WTC11 (cell line): Measurements from ENCODE around the gene ZNF335. TPM values are rescaled to one million over a fixed set of nuclear protein-coding genes. Genes with fewer than 3 reads are reported as not detected.

Experiments used
- ATAC-seq: fragments of 200-7000 bp; cut with Tn5 transposase; 2 replicates; pipeline ENCODE4 v1.10.0; 2021; ENCODE audit warnings: mild to moderate bottlenecking, moderate library complexity
- CTCF ChIA-PET: fragments of 300-600 bp; sonication (Branson Sonifier 250); formaldehyde crosslinking; loops from one replicate; lab custom pipeline; 2021; ENCODE audit warnings: antibody characterized with exemption; lab: Charles Lee
- POLR2A ChIA-PET: fragments of 350-600 bp; sonication (Branson Sonifier 250); formaldehyde crosslinking; loops from one replicate; lab custom pipeline; 2021; ENCODE audit warnings: antibody characterized with exemption; lab: Charles Lee
- DNase-seq: peaks from one replicate; pipeline ENCODE4 v3.0.0; 2021; ENCODE audit warnings: low spot score
- H3K27ac Mint-ChIP-seq: 2 replicates; pipeline ENCODE4 v1.8.0; 2021; ENCODE audit warnings: mixed read lengths
- H3K27me3 Mint-ChIP-seq: 2 replicates; pipeline ENCODE4 v1.8.0; 2021; ENCODE audit warnings: low read depth, mild to moderate bottlenecking, moderate library complexity, mixed read lengths
- H3K36me3 Mint-ChIP-seq: 2 replicates; pipeline ENCODE4 v1.8.0; 2021; ENCODE audit warnings: mixed read lengths
- H3K4me1 Mint-ChIP-seq: 2 replicates; pipeline ENCODE4 v1.8.0; 2022; ENCODE audit warnings: mixed read lengths
- H3K4me3 Mint-ChIP-seq: 2 replicates; pipeline ENCODE4 v1.8.0; 2021; ENCODE audit warnings: mild to moderate bottlenecking, moderate library complexity, mixed read lengths
- H3K9me3 Mint-ChIP-seq: 2 replicates; pipeline ENCODE4 v1.8.0; 2021; ENCODE audit warnings: mixed read lengths
- CREB1 ChIP-seq: sonication (generic); formaldehyde crosslinking; IDR thresholded peaks from 2 replicates; pipeline ENCODE4 v1.8.0; 2023; ENCODE audit warnings: mild to moderate bottlenecking, missing genetic modification reagents
- CREM ChIP-seq: sonication (generic); formaldehyde crosslinking; IDR thresholded peaks from 2 replicates; pipeline ENCODE4 v1.8.1; 2022; ENCODE audit warnings: mild to moderate bottlenecking, missing genetic modification reagents, moderate library complexity
- FOXJ3 ChIP-seq: sonication (generic); formaldehyde crosslinking; IDR thresholded peaks from 2 replicates; pipeline ENCODE4 v1.9.0; 2021; ENCODE audit warnings: missing genetic modification reagents, mild to moderate bottlenecking, borderline replicate concordance
- GABPB1 ChIP-seq: sonication (generic); formaldehyde crosslinking; IDR thresholded peaks from 2 replicates; pipeline ENCODE4 v1.8.1; 2023; ENCODE audit warnings: mild to moderate bottlenecking, missing genetic modification reagents
- JUN ChIP-seq: sonication (generic); formaldehyde crosslinking; IDR thresholded peaks from 2 replicates; pipeline ENCODE4 v1.8.0; 2023; ENCODE audit warnings: mild to moderate bottlenecking, missing genetic modification reagents
- KAT7 ChIP-seq: sonication (generic); formaldehyde crosslinking; IDR thresholded peaks from 2 replicates; pipeline ENCODE4 v1.8.1; 2023; ENCODE audit warnings: missing genetic modification reagents, mild to moderate bottlenecking, borderline replicate concordance
- NFE2L1 ChIP-seq: sonication (generic); formaldehyde crosslinking; IDR thresholded peaks from 2 replicates; pipeline ENCODE4 v1.8.1; 2023; ENCODE audit warnings: missing genetic modification reagents
- NR1H2 ChIP-seq: sonication (generic); formaldehyde crosslinking; IDR thresholded peaks from 2 replicates; pipeline ENCODE4 v1.9.0; 2021; ENCODE audit warnings: mild to moderate bottlenecking, moderate library complexity, missing genetic modification reagents
- NR2C2 ChIP-seq: sonication (generic); formaldehyde crosslinking; IDR thresholded peaks from 2 replicates; pipeline ENCODE4 v1.8.0; 2022; ENCODE audit warnings: mild to moderate bottlenecking, missing genetic modification reagents
- RORB ChIP-seq: fragments of 250-450 bp; sonication (Bioruptor Pico); IDR thresholded peaks from 2 replicates; pipeline ENCODE4 v1.9.0; 2021; ENCODE audit warnings: mild to moderate bottlenecking
- SP1 ChIP-seq: sonication (generic); formaldehyde crosslinking; conservative IDR thresholded peaks from 2 replicates; pipeline ENCODE4 v1.8.1; 2022; ENCODE audit warnings: missing genetic modification reagents
- TEAD4 ChIP-seq: sonication (generic); formaldehyde crosslinking; IDR thresholded peaks from 2 replicates; pipeline ENCODE4 v1.8.0; 2022; ENCODE audit warnings: mild to moderate bottlenecking, missing genetic modification reagents
- ZBTB21 ChIP-seq: sonication (generic); formaldehyde crosslinking; IDR thresholded peaks from 2 replicates; pipeline ENCODE4 v1.8.1; 2023; ENCODE audit warnings: mild to moderate bottlenecking, missing genetic modification reagents, borderline replicate concordance
- total RNA-seq: library from RNA; stranded (reverse); gene quantifications from 3 replicates; pipeline ENCODE4 v1.2.3, GENCODE V29; 2021
- TF ChIP-seq, protein P1 (sequence below): fragments of 250-450 bp; sonication (Bioruptor Pico); IDR thresholded peaks from 2 replicates; pipeline ENCODE4 v1.9.0; 2021; ENCODE audit warnings: moderate library complexity, mild to moderate bottlenecking, inconsistent platforms, borderline replicate concordance
- TF ChIP-seq, protein P2 (sequence below): sonication (generic); formaldehyde crosslinking; IDR thresholded peaks from 2 replicates; pipeline ENCODE4 v1.8.1; 2023; ENCODE audit warnings: mild to moderate bottlenecking, missing genetic modification reagents
- TF ChIP-seq, protein P3 (sequence below): sonication (generic); formaldehyde crosslinking; IDR thresholded peaks from 2 replicates; pipeline ENCODE4 v1.8.0; 2023; ENCODE audit warnings: missing genetic modification reagents
- TF ChIP-seq, protein P4 (sequence below): sonication (generic); formaldehyde crosslinking; IDR thresholded peaks from 2 replicates; pipeline ENCODE4 v1.8.0; 2022; ENCODE audit warnings: missing genetic modification reagents
- TF ChIP-seq, protein P5 (sequence below): sonication (generic); formaldehyde crosslinking; IDR thresholded peaks from 2 replicates; pipeline ENCODE4 v1.8.1; 2023; ENCODE audit warnings: mild to moderate bottlenecking, missing genetic modification reagents
- TF ChIP-seq, protein P6 (sequence below): sonication (generic); formaldehyde crosslinking; conservative IDR thresholded peaks from 2 replicates; pipeline ENCODE4 v1.8.1; 2022; ENCODE audit warnings: mild to moderate bottlenecking, missing genetic modification reagents
- TF ChIP-seq, protein P7 (sequence below): sonication (generic); formaldehyde crosslinking; IDR thresholded peaks from 2 replicates; pipeline ENCODE4 v1.8.1; 2022; ENCODE audit warnings: mild to moderate bottlenecking, missing genetic modification reagents, moderate library complexity, borderline replicate concordance
- TF ChIP-seq, protein P8 (sequence below): sonication (generic); formaldehyde crosslinking; IDR thresholded peaks from 2 replicates; pipeline ENCODE4 v1.8.1; 2022; ENCODE audit warnings: mild to moderate bottlenecking, moderate library complexity, missing genetic modification reagents
- TF ChIP-seq, protein P9 (sequence below): sonication (generic); formaldehyde crosslinking; IDR thresholded peaks from 2 replicates; pipeline ENCODE4 v1.8.0; 2022; ENCODE audit warnings: mild to moderate bottlenecking, missing genetic modification reagents

ZNF335 gene
- total RNA-seq, 1 experiment from 2014 or later = 20.0 TPM

DNA sequence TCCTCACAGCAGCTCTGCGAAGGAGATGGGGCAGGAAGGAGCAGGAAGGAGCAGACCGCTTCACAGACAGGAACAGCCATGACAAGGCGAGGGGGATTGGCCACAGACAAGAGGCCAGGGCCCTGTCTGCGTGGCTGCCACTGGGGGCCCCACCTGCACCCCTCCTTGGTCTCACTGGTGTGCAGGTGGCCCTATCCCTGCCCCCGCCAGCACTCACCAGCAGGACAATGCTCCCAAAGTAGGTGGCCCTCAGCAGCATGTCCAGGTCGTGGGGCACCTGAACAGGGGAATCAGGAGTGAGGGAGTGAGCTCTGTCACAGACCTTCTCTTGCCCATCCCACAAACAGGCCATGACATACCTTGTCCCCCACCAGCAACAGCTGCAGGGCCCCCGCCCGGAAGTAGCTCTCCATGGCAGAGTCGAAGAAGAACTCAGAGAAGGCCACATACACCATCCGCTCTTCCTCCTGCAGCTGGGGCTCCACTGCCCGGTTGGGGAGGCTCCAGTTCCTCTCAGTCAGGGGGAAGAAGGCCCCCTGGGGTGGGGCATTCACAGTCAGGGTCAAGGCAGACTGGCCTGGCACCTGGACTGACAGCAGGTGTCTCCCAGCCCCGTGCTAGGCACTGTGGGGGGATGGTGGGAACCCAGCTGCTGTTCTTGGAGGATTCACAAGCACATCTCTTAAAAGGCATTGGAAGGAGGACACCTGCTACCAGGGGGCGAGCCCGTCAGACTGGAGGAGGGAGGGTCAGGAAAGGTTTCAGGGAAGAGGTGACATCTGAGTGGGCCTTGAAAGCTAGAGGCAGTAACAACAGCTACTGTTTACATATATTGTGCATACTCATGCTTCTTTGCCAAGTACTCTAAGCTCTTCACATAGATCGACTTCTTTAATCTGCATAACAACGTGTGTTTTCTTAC is 67.2 kb downstream of the ZNF335 start (continued):
- TF ChIP-seq, protein P1, sequence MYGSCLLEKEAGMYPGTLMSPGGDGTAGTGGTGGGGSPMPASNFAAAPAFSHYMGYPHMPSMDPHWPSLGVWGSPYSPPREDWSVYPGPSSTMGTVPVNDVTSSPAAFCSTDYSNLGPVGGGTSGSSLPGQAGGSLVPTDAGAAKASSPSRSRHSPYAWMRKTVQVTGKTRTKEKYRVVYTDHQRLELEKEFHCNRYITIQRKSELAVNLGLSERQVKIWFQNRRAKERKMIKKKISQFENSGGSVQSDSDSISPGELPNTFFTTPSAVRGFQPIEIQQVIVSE (CRISPR knock-in tag) = no peak
- TF ChIP-seq, protein P2, sequence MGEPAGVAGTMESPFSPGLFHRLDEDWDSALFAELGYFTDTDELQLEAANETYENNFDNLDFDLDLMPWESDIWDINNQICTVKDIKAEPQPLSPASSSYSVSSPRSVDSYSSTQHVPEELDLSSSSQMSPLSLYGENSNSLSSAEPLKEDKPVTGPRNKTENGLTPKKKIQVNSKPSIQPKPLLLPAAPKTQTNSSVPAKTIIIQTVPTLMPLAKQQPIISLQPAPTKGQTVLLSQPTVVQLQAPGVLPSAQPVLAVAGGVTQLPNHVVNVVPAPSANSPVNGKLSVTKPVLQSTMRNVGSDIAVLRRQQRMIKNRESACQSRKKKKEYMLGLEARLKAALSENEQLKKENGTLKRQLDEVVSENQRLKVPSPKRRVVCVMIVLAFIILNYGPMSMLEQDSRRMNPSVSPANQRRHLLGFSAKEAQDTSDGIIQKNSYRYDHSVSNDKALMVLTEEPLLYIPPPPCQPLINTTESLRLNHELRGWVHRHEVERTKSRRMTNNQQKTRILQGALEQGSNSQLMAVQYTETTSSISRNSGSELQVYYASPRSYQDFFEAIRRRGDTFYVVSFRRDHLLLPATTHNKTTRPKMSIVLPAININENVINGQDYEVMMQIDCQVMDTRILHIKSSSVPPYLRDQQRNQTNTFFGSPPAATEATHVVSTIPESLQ = no peak
- TF ChIP-seq, protein P3, sequence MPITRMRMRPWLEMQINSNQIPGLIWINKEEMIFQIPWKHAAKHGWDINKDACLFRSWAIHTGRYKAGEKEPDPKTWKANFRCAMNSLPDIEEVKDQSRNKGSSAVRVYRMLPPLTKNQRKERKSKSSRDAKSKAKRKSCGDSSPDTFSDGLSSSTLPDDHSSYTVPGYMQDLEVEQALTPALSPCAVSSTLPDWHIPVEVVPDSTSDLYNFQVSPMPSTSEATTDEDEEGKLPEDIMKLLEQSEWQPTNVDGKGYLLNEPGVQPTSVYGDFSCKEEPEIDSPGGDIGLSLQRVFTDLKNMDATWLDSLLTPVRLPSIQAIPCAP (CRISPR knock-in tag) = no peak
- TF ChIP-seq, all 79 proteins: peak for 0

DNA sequence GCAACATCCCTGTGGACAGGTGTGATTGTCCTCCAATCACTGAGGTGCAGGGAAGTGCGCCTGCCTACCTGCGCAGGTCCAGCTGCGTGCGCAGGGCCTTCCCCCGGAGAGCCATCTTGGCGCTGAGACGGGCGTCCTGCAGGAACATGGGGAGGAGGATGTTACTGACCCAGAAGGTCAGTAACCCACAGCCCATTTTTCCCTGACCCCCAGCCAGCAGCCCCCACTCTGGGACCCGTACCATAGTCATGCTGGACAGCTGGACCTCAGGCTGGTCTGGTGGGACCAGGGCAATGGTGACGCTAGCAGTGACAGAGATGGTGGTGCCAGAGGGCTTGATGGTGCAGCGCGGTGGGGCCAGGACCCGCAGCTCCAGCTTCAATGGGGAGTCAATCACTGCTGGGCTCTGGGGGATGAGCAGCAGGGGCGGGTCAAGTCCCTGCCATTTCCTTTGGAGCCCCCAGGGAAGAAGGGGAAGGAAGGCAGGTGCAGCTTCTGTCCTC is 69.8 kb downstream of the ZNF335 start:
- Mint-ChIP-seq H3K27ac (no peak overlapping the region), H3K4me3 (no peak overlapping the region), H3K9me3 (no peaks in the 10 kb centered on the region), H3K36me3 (peaks cover 61% of the 10 kb centered on the region), H3K4me1 (no peaks in the 10 kb centered on the region), H3K27me3 (no peaks in the 10 kb centered on the region)
- CTCF ChIA-PET = interaction anchor here (0.6 to 1.2 kb wide), 2 partner anchors 12 to 22 kb away, joined by 3 to 4 read pairs; partner anchors contain the start of gene NEURL2
- POLR2A ChIA-PET = interaction anchor here (0.7 kb wide), 1 partner anchor 21 kb away, joined by 7 read pairs; no protein-coding TSS in a partner anchor
- TF ChIP-seq SP1 (CRISPR knock-in tag) = no peak
- TF ChIP-seq CREB1 (CRISPR knock-in tag) = no peak
- TF ChIP-seq, protein P4, sequence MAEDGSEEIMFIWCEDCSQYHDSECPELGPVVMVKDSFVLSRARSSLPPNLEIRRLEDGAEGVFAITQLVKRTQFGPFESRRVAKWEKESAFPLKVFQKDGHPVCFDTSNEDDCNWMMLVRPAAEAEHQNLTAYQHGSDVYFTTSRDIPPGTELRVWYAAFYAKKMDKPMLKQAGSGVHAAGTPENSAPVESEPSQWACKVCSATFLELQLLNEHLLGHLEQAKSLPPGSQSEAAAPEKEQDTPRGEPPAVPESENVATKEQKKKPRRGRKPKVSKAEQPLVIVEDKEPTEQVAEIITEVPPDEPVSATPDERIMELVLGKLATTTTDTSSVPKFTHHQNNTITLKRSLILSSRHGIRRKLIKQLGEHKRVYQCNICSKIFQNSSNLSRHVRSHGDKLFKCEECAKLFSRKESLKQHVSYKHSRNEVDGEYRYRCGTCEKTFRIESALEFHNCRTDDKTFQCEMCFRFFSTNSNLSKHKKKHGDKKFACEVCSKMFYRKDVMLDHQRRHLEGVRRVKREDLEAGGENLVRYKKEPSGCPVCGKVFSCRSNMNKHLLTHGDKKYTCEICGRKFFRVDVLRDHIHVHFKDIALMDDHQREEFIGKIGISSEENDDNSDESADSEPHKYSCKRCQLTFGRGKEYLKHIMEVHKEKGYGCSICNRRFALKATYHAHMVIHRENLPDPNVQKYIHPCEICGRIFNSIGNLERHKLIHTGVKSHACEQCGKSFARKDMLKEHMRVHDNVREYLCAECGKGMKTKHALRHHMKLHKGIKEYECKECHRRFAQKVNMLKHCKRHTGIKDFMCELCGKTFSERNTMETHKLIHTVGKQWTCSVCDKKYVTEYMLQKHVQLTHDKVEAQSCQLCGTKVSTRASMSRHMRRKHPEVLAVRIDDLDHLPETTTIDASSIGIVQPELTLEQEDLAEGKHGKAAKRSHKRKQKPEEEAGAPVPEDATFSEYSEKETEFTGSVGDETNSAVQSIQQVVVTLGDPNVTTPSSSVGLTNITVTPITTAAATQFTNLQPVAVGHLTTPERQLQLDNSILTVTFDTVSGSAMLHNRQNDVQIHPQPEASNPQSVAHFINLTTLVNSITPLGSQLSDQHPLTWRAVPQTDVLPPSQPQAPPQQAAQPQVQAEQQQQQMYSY = no peak
- TF ChIP-seq NFE2L1 (CRISPR knock-in tag) = no peak
- TF ChIP-seq, protein P5, sequence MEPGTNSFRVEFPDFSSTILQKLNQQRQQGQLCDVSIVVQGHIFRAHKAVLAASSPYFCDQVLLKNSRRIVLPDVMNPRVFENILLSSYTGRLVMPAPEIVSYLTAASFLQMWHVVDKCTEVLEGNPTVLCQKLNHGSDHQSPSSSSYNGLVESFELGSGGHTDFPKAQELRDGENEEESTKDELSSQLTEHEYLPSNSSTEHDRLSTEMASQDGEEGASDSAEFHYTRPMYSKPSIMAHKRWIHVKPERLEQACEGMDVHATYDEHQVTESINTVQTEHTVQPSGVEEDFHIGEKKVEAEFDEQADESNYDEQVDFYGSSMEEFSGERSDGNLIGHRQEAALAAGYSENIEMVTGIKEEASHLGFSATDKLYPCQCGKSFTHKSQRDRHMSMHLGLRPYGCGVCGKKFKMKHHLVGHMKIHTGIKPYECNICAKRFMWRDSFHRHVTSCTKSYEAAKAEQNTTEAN (CRISPR knock-in tag) = no peak
- TF ChIP-seq NR2C2 (CRISPR knock-in tag) = no peak
- TF ChIP-seq, protein P6, sequence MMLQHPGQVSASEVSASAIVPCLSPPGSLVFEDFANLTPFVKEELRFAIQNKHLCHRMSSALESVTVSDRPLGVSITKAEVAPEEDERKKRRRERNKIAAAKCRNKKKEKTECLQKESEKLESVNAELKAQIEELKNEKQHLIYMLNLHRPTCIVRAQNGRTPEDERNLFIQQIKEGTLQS (CRISPR knock-in tag) = no peak
- TF ChIP-seq GABPB1 (CRISPR knock-in tag) = no peak
- TF ChIP-seq, protein P7, sequence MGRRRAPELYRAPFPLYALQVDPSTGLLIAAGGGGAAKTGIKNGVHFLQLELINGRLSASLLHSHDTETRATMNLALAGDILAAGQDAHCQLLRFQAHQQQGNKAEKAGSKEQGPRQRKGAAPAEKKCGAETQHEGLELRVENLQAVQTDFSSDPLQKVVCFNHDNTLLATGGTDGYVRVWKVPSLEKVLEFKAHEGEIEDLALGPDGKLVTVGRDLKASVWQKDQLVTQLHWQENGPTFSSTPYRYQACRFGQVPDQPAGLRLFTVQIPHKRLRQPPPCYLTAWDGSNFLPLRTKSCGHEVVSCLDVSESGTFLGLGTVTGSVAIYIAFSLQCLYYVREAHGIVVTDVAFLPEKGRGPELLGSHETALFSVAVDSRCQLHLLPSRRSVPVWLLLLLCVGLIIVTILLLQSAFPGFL (CRISPR knock-in tag) = no peak
- TF ChIP-seq ZBTB21 (CRISPR knock-in tag) = no peak
- no peak for TF ChIP-seq NR1H2
- TF ChIP-seq, protein P8, sequence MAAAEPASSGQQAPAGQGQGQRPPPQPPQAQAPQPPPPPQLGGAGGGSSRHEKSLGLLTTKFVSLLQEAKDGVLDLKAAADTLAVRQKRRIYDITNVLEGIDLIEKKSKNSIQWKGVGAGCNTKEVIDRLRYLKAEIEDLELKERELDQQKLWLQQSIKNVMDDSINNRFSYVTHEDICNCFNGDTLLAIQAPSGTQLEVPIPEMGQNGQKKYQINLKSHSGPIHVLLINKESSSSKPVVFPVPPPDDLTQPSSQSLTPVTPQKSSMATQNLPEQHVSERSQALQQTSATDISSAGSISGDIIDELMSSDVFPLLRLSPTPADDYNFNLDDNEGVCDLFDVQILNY (CRISPR knock-in tag) = no peak
- no peak for TF ChIP-seq JUN (CRISPR knock-in tag)
- no peak for TF ChIP-seq RORB
- no peak for TF ChIP-seq CREM (CRISPR knock-in tag)
- TF ChIP-seq FOXJ3 = no peak
- TF ChIP-seq, protein P9, sequence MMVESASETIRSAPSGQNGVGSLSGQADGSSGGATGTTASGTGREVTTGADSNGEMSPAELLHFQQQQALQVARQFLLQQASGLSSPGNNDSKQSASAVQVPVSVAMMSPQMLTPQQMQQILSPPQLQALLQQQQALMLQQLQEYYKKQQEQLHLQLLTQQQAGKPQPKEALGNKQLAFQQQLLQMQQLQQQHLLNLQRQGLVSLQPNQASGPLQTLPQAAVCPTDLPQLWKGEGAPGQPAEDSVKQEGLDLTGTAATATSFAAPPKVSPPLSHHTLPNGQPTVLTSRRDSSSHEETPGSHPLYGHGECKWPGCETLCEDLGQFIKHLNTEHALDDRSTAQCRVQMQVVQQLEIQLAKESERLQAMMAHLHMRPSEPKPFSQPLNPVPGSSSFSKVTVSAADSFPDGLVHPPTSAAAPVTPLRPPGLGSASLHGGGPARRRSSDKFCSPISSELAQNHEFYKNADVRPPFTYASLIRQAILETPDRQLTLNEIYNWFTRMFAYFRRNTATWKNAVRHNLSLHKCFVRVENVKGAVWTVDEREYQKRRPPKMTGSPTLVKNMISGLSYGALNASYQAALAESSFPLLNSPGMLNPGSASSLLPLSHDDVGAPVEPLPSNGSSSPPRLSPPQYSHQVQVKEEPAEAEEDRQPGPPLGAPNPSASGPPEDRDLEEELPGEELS (CRISPR knock-in tag) = no peak
- TF ChIP-seq KAT7 (CRISPR knock-in tag) = no peak
- TF ChIP-seq TEAD4 = no peak
- ATAC-seq (no peak), DNase-seq (no peak)
